Thyroid gland (tissue), 4 donors: Measurements from ENCODE around the gene WASF3.

Experiments
- CTCF ChIP-seq, 6 experiments: fragments of 200-600 bp in 3 of 6; fragments of 450-650 bp in 3 of 6; sonication (generic) in 3 of 6; IDR thresholded peaks; one replicate each; pipeline ENCODE4 v1.5.1; 2016 to 2019; ENCODE audit warnings: antibody characterized with exemption in 6 of 6, mild to moderate bottlenecking in 2 of 6, inconsistent platforms in 1 of 6, moderate library complexity in 1 of 6
- POLR2A ChIP-seq, 2 donors: fragments of 450-650 bp; IDR thresholded peaks; one replicate each; pipeline ENCODE4 v1.6.1; 2017; ENCODE audit warnings: antibody characterized with exemption in 2 of 2, mild to moderate bottlenecking in 2 of 2, moderate library complexity in 1 of 2

DNA sequence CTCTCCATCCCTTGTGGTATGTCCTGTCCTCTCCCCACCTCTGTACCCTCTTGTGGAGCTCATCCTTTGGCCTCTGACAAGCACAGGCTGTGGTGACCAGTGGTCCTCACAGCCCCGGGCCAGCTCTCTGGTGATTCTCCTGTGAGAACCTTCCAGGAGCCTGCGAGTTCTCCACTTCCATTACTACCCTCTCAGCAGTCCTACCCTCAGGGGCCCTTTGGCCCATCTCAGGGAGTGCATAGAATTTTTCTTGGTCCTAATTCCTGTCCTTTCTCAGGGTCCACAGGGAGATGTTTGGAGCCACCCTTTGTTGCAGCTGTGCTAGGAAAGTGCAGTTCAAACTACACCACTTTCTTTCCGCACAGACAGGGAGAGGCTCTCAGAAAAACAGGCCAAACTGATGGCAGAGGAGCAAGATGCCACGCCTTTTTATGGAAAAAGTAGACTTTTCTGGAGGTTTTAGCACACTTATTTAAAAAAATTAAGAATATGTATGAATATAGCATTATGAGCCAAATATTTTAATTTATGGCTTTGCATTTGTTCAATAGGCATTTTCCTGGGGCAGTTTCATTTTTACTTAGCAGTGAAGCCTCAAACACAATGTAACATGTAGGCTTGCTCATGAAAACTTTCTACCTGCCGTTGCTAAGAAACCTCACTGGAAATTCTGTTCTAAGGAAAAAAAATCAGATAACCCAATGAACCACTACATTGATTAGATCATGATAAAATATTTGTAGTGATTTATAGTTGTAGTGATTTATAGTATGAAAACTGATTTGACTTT is 111.1 kb downstream of the WASF3 start:
- no peak for TF ChIP-seq CTCF (IDR thresholded peaks at IDR 0.05)
- TF ChIP-seq POLR2A (IDR thresholded peaks at IDR 0.05) = no peak
